GM19099 (cell line): Measurements from ENCODE around the gene GRIA4.

Source experiments
- POLR2A ChIP-seq: IDR thresholded peaks from 3 replicates; pipeline ENCODE4 v1.6.1; 2011; ENCODE audit warnings: low read depth; ENCODE audit not compliant: insufficient read length; ENCODE audit errors: extremely low read depth

GRIA4 gene

DNA sequence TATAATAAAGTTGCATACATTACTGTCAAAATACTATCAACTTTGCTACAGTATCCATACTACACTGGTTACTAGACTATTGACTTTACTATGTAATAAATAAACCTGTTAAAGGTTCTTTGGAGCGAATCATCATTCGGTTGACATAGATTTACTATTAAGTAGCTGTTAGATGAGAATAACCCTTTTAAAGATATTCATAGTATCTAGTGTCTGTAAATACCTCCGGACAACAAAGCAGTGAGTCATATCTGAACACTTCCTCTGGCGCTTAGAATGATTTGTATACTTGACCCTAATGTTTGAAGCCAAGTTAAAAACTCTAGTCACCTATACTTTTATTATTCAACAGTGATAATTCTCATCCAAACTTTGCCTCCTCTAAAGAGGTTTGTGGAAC lies 327.5 kb downstream of the GRIA4 start:
- no peak for TF ChIP-seq POLR2A

DNA sequence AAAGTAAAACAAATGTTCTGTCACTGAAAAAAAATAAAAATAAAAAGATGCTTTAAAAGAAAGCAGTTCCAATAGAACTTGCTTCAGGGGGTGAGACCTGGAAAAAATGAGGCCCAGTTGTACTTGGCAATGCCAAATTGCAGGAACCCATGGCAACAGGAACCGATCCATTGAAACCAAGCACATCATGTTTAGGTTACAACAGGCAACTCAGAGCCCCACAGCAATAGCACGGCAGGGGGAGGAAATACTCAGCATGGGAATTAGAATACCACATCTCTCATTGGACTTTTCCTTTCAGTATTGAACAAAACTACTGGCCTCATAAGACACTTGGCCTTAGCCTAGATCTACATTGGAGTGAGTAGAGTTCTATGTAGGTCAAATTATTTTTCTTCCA lies 327.9 kb downstream of the GRIA4 start:
- no peak for TF ChIP-seq POLR2A

GRCh38 chr11:105942921-105943320 lies 333.0 kb downstream of the GRIA4 start:
- TF ChIP-seq POLR2A, result no peak

DNA sequence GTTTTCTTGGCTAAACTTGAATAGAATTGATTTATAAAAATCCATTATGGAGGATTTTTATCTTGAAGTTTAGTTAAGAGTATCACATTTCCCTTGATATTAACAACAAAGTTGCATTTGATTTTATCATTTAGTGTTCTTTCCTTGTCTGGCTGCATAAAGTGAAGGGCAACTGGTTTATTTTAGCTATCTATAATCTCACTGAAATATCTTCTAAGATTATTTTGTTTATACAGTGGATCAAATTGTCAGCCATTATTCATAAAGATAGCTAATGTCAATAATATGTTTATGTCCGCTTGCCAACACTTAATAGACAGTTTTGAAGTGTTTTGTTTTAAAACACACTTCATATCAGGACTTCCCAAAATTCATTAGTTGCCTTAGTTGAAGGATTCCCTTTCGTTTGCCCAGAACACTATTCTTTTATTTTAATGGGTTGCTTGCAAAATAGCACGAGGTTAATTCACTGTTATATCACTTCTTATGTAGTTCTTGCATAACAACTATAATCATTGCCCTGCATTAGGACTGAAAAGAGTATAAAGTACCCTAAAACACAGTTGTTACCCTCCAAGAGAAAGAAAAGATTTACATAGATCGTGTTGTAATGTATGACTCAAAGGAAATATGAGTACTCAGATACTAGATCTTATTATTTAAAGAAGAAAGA lies 339.2 kb downstream of the GRIA4 start:
- TF ChIP-seq POLR2A, result no peak

DNA sequence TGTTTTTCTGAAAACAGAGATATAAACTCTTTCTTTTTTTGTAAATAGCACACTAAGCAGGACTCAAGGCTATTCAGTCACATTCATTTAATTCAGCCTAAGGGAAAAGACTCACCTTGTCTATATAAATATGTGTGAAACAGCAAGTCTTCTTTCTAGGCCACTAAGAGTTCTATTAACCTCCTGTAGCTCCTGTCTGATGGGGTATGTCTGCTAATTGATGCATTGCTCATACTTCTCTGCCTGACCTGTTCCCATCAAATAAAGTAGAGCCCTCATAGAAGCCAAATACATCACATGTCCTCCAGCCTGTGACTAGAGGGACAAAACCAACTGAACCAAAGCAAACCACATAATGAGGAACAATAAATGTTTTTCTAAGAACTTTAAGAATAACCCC lies 344.0 kb downstream of the GRIA4 start:
- TF ChIP-seq POLR2A, result no peak

GRCh38 chr11:105960252-105961245 lies 350.7 kb downstream of the GRIA4 start:
- TF ChIP-seq POLR2A, result no peak

GRCh38 chr11:105968021-105968697 lies 358.3 kb downstream of the GRIA4 start:
- TF ChIP-seq POLR2A, result no peak

GRCh38 chr11:105969756-105970155 lies 359.9 kb downstream of the GRIA4 start:
- no peak for TF ChIP-seq POLR2A

- TF ChIP-seq POLR2A, result no peak
Observed at GRCh38 chr11:105975128-105975527, 365.3 kb downstream of the GRIA4 start.

DNA sequence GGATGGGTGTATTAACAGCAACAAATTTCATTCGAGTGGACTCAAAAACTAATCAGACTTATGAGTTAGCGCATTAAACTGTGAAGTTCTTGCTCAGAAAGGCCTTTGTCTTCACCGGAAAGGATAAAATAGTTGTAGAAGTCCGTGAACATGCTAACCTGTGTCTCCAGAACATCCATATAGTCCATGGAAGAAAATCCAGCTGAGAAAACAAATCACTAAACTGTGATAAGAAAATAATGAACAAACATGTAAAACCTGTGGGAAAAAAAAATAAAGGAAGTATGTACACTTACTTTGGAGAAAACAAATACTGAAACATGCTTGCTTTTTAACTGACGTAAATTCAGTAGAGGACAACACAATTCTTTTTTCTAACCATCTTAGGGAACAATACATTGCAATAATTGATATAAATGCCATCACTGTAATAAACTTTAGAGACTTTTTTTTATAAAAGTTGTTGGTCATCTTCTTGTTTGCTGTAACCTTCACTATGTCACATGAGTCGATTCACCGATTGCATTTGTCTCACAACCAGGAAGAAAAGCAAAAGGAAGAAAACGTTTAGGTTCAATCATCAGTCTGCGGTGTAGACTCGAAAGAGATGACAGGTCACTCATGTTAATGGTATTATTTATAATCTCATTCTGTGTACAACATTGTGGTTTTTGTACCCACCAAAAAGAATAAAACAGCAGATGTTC lies 370.3 kb downstream of the GRIA4 start:
- TF ChIP-seq POLR2A, result no peak

DNA sequence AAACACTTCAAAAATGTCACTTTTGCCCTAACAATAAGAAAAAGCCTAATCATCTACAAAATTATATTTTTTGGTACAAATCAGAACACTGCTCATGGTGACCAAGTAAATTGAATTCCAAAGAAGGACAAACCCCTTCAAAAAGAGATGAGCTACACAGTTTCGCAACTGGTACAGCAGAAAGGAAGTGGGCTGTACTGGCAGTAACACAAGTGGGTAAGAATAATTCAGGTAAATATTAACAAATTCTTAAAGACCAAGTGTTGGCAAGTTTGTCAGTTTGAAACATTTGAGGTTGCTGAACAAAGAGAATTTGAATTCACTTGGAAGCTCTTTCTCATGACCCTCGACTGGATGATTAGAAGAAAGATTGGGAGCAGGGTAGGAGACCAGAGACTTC lies 376.7 kb downstream of the GRIA4 start:
- no peak for TF ChIP-seq POLR2A

- no peak for TF ChIP-seq POLR2A
Observed at GRCh38 chr11:105988197-105988596, 378.3 kb downstream of the GRIA4 start.

DNA sequence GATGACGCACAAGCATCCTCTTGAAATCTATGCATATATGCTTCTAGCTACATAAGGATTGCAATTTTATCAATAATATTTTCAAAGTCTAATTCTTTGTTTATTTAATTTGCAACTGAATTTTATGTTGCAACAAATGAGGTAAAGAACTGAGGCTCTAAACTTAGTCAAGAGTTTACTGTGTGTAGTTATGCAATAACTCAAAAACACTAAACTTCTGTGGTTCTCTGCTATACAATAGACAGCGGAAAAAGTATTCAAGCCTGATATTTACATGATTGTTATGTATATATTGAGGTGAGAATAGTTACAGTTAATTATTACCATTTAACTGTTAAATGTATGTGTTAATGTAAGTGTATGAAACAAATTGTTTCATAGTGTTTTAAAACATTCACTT lies 379.3 kb downstream of the GRIA4 start:
- TF ChIP-seq POLR2A, result no peak

- TF ChIP-seq POLR2A, result no peak
Observed at GRCh38 chr11:105991888-105992287, 382.0 kb downstream of the GRIA4 start.
